Measurements from ENCODE around the gene ANKZF1. TPM values are rescaled to one million over a fixed set of nuclear protein-coding genes. Genes with fewer than 3 reads are reported as not detected.

The ANKZF1 gene
- total RNA-seq, 3 donors from 2014 or later (not counting 1 experiment from before 2014, with no cell fraction given): 100 to 148 (median 117) TPM

DNA sequence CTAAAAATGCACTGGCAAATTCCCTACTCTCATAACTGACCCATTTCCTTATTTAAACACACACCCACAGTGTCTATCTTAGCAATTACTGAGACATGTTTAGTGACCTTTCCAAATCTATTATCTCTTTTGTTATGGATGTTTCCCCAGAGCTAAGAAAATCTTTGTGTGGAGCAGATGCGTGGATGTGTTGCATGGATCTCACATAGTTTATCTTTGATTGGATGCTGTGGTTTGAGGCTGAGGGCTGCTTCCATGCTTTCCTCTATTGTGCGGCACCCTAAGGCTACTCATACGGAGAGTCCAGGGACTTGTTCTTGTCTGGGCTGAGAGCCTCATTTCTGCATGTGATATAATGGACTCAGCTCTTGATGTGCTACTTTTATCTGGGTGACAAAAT lies 4.7 kb downstream of the ANKZF1 start:
- Histone ChIP-seq H3K4me1 (ENCODE audit: control insufficient read depth, insufficient read depth, low read length) (peaks cover 12% of the 10 kb centered on the region), H3K4me3 (ENCODE audit: low read length) (no peak overlapping the region), H3K9me3 (ENCODE audit: control insufficient read depth, insufficient read depth, low read length) (no peaks in the 10 kb centered on the region), H3K36me3 (ENCODE audit: control insufficient read depth, insufficient read depth, low read length) (peaks cover 66% of the 10 kb centered on the region), H3K27me3 (ENCODE audit: control insufficient read depth, insufficient read depth, low read length) (no peaks in the 10 kb centered on the region), H3K27ac (ENCODE audit: low read length) (no peak overlapping the region)
- Mint-ChIP-seq H3K27ac (no peak overlapping the region), H3K27me3 (ENCODE audit: low read depth in 2 of 2) (no peaks in the 10 kb centered on the region), H3K9me3 (no peaks in the 10 kb centered on the region), H3K4me1 (peaks cover 14 to 31% of the 10 kb centered on the region in 2 donors), H3K4me3 (no peak overlapping the region), H3K36me3 (peaks cover 33% of the 10 kb centered on the region)
- WGBS (ENCODE audit: insufficient coverage): 98% methylated on average over 3 of the region's 3 CpGs
- intact Hi-C loops (cut with micrococcal nuclease): no loop called here
- ATAC-seq (no peak), DNase-seq (no peak)
- TF ChIP-seq, protein P1, sequence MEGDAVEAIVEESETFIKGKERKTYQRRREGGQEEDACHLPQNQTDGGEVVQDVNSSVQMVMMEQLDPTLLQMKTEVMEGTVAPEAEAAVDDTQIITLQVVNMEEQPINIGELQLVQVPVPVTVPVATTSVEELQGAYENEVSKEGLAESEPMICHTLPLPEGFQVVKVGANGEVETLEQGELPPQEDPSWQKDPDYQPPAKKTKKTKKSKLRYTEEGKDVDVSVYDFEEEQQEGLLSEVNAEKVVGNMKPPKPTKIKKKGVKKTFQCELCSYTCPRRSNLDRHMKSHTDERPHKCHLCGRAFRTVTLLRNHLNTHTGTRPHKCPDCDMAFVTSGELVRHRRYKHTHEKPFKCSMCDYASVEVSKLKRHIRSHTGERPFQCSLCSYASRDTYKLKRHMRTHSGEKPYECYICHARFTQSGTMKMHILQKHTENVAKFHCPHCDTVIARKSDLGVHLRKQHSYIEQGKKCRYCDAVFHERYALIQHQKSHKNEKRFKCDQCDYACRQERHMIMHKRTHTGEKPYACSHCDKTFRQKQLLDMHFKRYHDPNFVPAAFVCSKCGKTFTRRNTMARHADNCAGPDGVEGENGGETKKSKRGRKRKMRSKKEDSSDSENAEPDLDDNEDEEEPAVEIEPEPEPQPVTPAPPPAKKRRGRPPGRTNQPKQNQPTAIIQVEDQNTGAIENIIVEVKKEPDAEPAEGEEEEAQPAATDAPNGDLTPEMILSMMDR (IDR thresholded peaks at IDR 0.05): no peak

DNA sequence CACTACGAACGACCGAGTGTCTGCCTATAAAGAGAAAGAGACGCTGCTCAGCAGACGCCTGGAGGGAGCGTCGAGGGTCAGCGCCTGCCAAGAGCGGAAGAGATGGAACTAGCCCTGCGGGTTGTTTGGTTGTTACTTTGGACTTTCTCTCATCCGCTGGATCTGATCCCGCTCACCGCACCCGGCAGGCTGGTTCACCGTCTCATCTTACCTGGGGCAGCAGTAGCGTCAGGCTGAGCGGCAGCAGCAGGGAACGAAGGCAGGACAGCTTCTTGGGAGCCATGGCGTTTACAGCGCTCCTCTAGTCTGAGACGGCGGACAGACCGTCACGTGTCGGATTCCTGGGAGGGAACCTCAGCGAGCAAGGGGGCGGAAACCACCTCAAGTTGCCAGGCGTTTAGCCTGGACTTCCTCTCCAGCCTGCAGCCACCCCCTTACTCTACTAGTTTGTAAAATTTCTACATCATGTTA lies 13.7 kb downstream of the ANKZF1 start:
- Histone ChIP-seq H3K36me3 (ENCODE audit: control insufficient read depth, insufficient read depth, low read length) (peaks cover 6% of the 10 kb centered on the region), H3K27ac (ENCODE audit: low read length) (no peak overlapping the region), H3K4me3 (ENCODE audit: low read length) (no peak overlapping the region), H3K27me3 (ENCODE audit: control insufficient read depth, insufficient read depth, low read length) (no peaks in the 10 kb centered on the region), H3K4me1 (ENCODE audit: control insufficient read depth, insufficient read depth, low read length) (peaks cover 33% of the 10 kb centered on the region), H3K9me3 (ENCODE audit: control insufficient read depth, insufficient read depth, low read length) (no peaks in the 10 kb centered on the region)
- Mint-ChIP-seq H3K27me3 (ENCODE audit: low read depth in 2 of 2) (no peaks in the 10 kb centered on the region), H3K36me3 (no peaks in the 10 kb centered on the region), H3K9me3 (no peaks in the 10 kb centered on the region), H3K4me3 (peak overlapping the region; percentile 35), H3K27ac (peak overlapping the region; percentile 46 to 98), H3K4me1 (peaks cover 25 to 40% of the 10 kb centered on the region in 2 donors)
- intact Hi-C loops (cut with micrococcal nuclease): no loop called here
- no peak for ATAC-seq
- no peak for DNase-seq
- TF ChIP-seq, protein P1 (IDR thresholded peaks at IDR 0.05): no peak
- WGBS (ENCODE audit: insufficient coverage): 58% methylated on average over 28 of the region's 28 CpGs

DNA sequence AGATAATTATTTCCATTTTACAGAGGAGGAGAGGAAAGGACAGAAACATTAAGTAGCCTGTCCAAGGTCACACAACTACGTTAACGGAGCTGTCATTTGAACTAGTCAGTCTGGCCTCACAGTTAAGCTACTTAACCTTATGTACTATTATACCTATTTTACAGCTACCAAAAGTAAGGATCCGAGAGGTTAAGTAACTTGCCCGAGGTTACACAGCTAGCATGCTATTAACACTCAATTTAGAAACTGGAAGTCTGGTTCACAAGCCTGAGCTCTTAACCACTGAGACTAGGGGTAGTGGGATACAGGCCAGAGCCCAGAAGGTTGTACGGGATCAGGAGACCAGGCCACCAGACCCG lies 15.2 kb downstream of the ANKZF1 start:
- peak overlapping the region; percentile 94 for H3K4me3 Mint-ChIP-seq
- no peaks in the 10 kb centered on the region for H3K27me3 Mint-ChIP-seq (ENCODE audit: low read depth in 2 of 2)
- H3K36me3 Mint-ChIP-seq: no peaks in the 10 kb centered on the region
- no peak for DNase-seq
- no peaks in the 10 kb centered on the region for H3K9me3 Mint-ChIP-seq
- no peak for ATAC-seq
- H3K27ac Mint-ChIP-seq: peak overlapping the region; percentile 86 to 98
- no peaks in the 10 kb centered on the region for H3K9me3 ChIP-seq (ENCODE audit: control insufficient read depth, insufficient read depth, low read length)
- H3K4me3 ChIP-seq (ENCODE audit: low read length): peak overlapping the region; percentile 96
- peaks cover 18% of the 10 kb centered on the region for H3K36me3 ChIP-seq (ENCODE audit: control insufficient read depth, insufficient read depth, low read length)
- intact Hi-C loops (cut with micrococcal nuclease): loop anchor here (1.0 to 2.0 kb wide), 2 partner anchors 9 to 16 kb away; partner anchors contain the start of genes ANKZF1, ATG9A, TUBA4A and TUBA4B
- H3K4me1 Mint-ChIP-seq: peaks cover 39 to 55% of the 10 kb centered on the region in 2 donors
- 32% methylated on average over 6 of the region's 6 CpGs for WGBS (ENCODE audit: insufficient coverage)
- TF ChIP-seq, protein P1 (IDR thresholded peaks at IDR 0.05): no peak
- H3K27ac ChIP-seq (ENCODE audit: low read length): peak overlapping the region; percentile 97
- H3K27me3 ChIP-seq (ENCODE audit: control insufficient read depth, insufficient read depth, low read length): no peaks in the 10 kb centered on the region
- peaks cover 47% of the 10 kb centered on the region for H3K4me1 ChIP-seq (ENCODE audit: control insufficient read depth, insufficient read depth, low read length)
